Neural cell (in vitro differentiated cells): Measurements from ENCODE around the gene IMMP2L. TPM values are rescaled to one million over a fixed set of nuclear protein-coding genes. Genes with fewer than 3 reads are reported as not detected.

Experiments used
- H2AFZ ChIP-seq: fragments of 200-600, 300-800 bp; sonication (generic), shearing (Covaris generic); 2 replicates; pipeline ENCODE4 v1.6.0; 2014; ENCODE audit warnings: low read depth, mild to moderate bottlenecking, antibody characterized with exemption, low read length, moderate library complexity
- H3F3A ChIP-seq: fragments of 200-600 bp; shearing (Covaris generic); 2 replicates; pipeline ENCODE4 v1.6.1; 2016; ENCODE audit warnings: mild to moderate bottlenecking, moderate library complexity, mixed read lengths, antibody characterized with exemption, low read length; ENCODE audit not compliant: insufficient read depth, poor library complexity, severe bottlenecking
- H3K27ac ChIP-seq: fragments of 200-600, 300-800 bp; sonication (generic), shearing (Covaris generic); 2 replicates; pipeline ENCODE4 v1.5.1; 2014; ENCODE audit warnings: mild to moderate bottlenecking, low read length, moderate library complexity
- H3K27me3 ChIP-seq: fragments of 300-800, 200-600 bp; sonication (generic), shearing (Covaris generic); 2 replicates; pipeline ENCODE4 v1.6.0; 2014; ENCODE audit warnings: mild to moderate bottlenecking, low read depth, low read length, moderate library complexity; ENCODE audit not compliant: insufficient read depth
- H3K36me3 ChIP-seq: fragments of 300-800, 200-600 bp; sonication (generic), shearing (Covaris generic); 2 replicates; pipeline ENCODE4 v1.5.1; 2014; ENCODE audit warnings: mild to moderate bottlenecking, antibody characterized with exemption, low read length, moderate library complexity; ENCODE audit not compliant: insufficient read depth
- H3K4me2 ChIP-seq: fragments of 300-800, 200-600 bp; sonication (generic), shearing (Covaris generic); 2 replicates; pipeline ENCODE4 v1.6.0; 2014; ENCODE audit warnings: mild to moderate bottlenecking, low read length
- H3K4me3 ChIP-seq: fragments of 300-800, 200-600 bp; sonication (generic), shearing (Covaris generic); 2 replicates; pipeline ENCODE4 v1.5.1; 2014; ENCODE audit warnings: mild to moderate bottlenecking, low read length, moderate library complexity
- H3K79me2 ChIP-seq: fragments of 200-600 bp; shearing (Covaris generic); replicated peaks from 2 replicates; pipeline ENCODE4 v1.6.0; 2014; ENCODE audit warnings: mild to moderate bottlenecking, low read length, moderate library complexity; ENCODE audit not compliant: insufficient read depth
- H3K9ac ChIP-seq: fragments of 300-800, 200-600 bp; sonication (generic), shearing (Covaris generic); 2 replicates; pipeline ENCODE4 v1.6.1; 2016; ENCODE audit warnings: mild to moderate bottlenecking, low read length, mixed read lengths
- H3K9me2 ChIP-seq: fragments of 200-600 bp; shearing (Covaris generic); 2 replicates; pipeline ENCODE4 v1.6.1; 2016; ENCODE audit warnings: mild to moderate bottlenecking, low read length, mixed read lengths; ENCODE audit not compliant: insufficient read depth
- H3K9me3 ChIP-seq: fragments of 200-600, 300-800 bp; sonication (generic), shearing (Covaris generic); 2 replicates; pipeline ENCODE4 v1.6.1; 2016; ENCODE audit warnings: mild to moderate bottlenecking, mixed run types, low read length, moderate library complexity, mixed read lengths
- H4K20me1 ChIP-seq: fragments of 200-600 bp; shearing (Covaris generic); 2 replicates; pipeline ENCODE4 v1.6.1; 2016; ENCODE audit warnings: mild to moderate bottlenecking, mixed run types; ENCODE audit not compliant: insufficient read depth
- CTCF ChIP-seq: fragments of 450-650 bp; IDR thresholded peaks from 2 replicates; pipeline ENCODE4 v1.5.1; 2014; ENCODE audit warnings: antibody characterized with exemption, mild to moderate bottlenecking, moderate library complexity; ENCODE audit not compliant: poor library complexity, severe bottlenecking
- EP300 ChIP-seq: fragments of 450-650 bp; conservative IDR thresholded peaks from 2 replicates; pipeline ENCODE4 v1.6.1; 2014; ENCODE audit warnings: antibody characterized with exemption, mild to moderate bottlenecking, moderate library complexity; ENCODE audit not compliant: poor library complexity, severe bottlenecking
- EZH2 ChIP-seq: fragments of 200-600, 300-800 bp; shearing (Covaris generic), sonication (generic); IDR thresholded peaks from 2 replicates; pipeline ENCODE4 v1.6.1; 2014; ENCODE audit warnings: antibody characterized with exemption, low read length, borderline replicate concordance, mild to moderate bottlenecking; ENCODE audit not compliant: insufficient read depth, poor library complexity, severe bottlenecking
- MXI1 ChIP-seq: fragments of 450-650 bp; conservative IDR thresholded peaks from 2 replicates; pipeline ENCODE4 v1.6.1; 2014; ENCODE audit warnings: antibody characterized with exemption, mild to moderate bottlenecking; ENCODE audit not compliant: poor library complexity, severe bottlenecking
- POLR2AphosphoS5 ChIP-seq: IDR thresholded peaks from 2 replicates; pipeline ENCODE4 v1.6.1; 2012
- RAD21 ChIP-seq: fragments of 450-650 bp; conservative IDR thresholded peaks from 2 replicates; pipeline ENCODE4 v1.6.1; 2014; ENCODE audit warnings: antibody characterized with exemption, mild to moderate bottlenecking, moderate library complexity
- REST ChIP-seq: IDR thresholded peaks from 2 replicates; pipeline ENCODE4 v1.6.1; 2012; ENCODE audit warnings: borderline replicate concordance
- SMC3 ChIP-seq: fragments of 450-650 bp; conservative IDR thresholded peaks from 2 replicates; pipeline ENCODE4 v1.6.1; 2014; ENCODE audit warnings: antibody characterized with exemption, mild to moderate bottlenecking, moderate library complexity; ENCODE audit not compliant: poor library complexity
- TAF1 ChIP-seq: IDR thresholded peaks from 2 replicates; pipeline ENCODE4 v1.6.1; 2012; ENCODE audit warnings: low read depth
- polyA plus RNA-seq: library from polyadenylated mRNA; depleted of rRNA; stranded (reverse); fragments of >200 nt; gene quantifications from 2 replicates; pipeline ENCODE4 v1.2.3, GENCODE V29; 2014

The IMMP2L gene
- polyA plus RNA-seq, 1 donor from 2014 or later, result 9.7 TPM

- Histone ChIP-seq H3K9ac (no peak overlapping the region), H3K4me2 (no peak overlapping the region), H3F3A (no peaks in the 10 kb centered on the region), H3K27me3 (no peaks in the 10 kb centered on the region), H3K27ac (no peak overlapping the region), H3K36me3 (no peaks in the 10 kb centered on the region), H4K20me1 (no peaks in the 10 kb centered on the region), H3K9me2 (no peaks in the 10 kb centered on the region), H2AFZ (no peak overlapping the region), H3K9me3 (no peaks in the 10 kb centered on the region), H3K79me2 (no peaks in the 10 kb centered on the region), H3K4me3 (no peak overlapping the region)
- TF ChIP-seq POLR2AphosphoS5 (no peak), CTCF (no peak), EP300 (no peak), EZH2 (no peak), SMC3 (no peak), RAD21 (no peak), MXI1 (no peak), REST (no peak), TAF1 (no peak)
Measured at GRCh38 chr7:111513566-111513965, 48.7 kb downstream of the IMMP2L start.

GRCh38 chr7:111511845-111512244, 50.4 kb downstream of the IMMP2L start:
- Histone ChIP-seq H2AFZ (no peak overlapping the region), H3K27me3 (no peaks in the 10 kb centered on the region), H3K79me2 (no peaks in the 10 kb centered on the region), H3K9me3 (no peaks in the 10 kb centered on the region), H3K4me2 (no peak overlapping the region), H3F3A (no peaks in the 10 kb centered on the region), H3K9me2 (no peaks in the 10 kb centered on the region), H3K27ac (no peak overlapping the region), H3K36me3 (no peaks in the 10 kb centered on the region), H3K9ac (no peak overlapping the region), H4K20me1 (no peaks in the 10 kb centered on the region), H3K4me3 (no peak overlapping the region)
- TF ChIP-seq CTCF, result no peak
- no peak for TF ChIP-seq EP300
- no peak for TF ChIP-seq POLR2AphosphoS5
- TF ChIP-seq SMC3, result no peak
- no peak for TF ChIP-seq REST
- TF ChIP-seq MXI1, result no peak
- no peak for TF ChIP-seq RAD21
- no peak for TF ChIP-seq EZH2
- no peak for TF ChIP-seq TAF1
